ENCODE data around the gene CFAP410. TPM values are rescaled to one million over a fixed set of nuclear protein-coding genes. Genes with fewer than 3 reads are reported as not detected.

The CFAP410 gene
- total RNA-seq, 2 donors from 2014 or later, result 62.5 to 71.3 TPM

DNA sequence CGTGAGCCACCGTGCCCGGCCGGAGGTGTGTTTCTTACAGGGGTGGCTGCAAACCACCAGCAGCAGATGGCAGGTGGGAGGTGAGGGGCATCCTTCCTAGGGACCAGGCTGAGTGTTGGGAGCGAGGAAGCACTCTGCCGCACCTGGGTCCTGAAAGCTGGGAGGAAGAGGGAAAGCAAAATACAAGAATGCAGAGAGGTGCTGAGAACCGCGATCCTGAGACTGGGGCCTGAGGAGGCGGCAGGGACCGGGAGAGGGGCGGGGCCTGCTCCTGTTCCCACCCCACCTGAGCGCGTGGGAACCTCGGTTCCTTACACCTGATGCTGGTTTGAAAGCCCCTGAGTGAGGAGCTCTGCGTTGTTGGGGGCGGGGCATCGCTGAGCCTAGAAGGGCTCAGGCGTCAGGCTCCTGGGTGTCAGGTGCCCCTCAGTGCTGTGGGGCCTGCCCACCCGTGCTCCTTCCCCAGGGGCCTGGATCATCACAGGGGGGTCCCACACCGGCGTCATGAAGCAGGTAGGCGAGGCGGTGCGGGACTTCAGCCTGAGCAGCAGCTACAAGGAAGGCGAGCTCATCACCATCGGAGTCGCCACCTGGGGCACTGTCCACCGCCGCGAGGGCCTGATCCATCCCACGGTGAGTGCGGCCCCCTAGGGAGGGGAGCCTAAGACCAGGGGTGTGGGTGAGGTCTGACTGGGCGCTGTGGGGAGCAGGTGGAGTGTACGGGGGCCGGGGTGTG lies 29.7 kb upstream of the CFAP410 start:
- WGBS, result 27% methylated on average over 35 of the region's 35 CpGs
- Histone ChIP-seq H3K4me1 (replicated peaks) (no peaks in the 10 kb centered on the region), H3K36me3 (no peaks in the 10 kb centered on the region), H3K9me3 (no peaks in the 10 kb centered on the region), H3K27me3 (replicated peaks; ENCODE audit: insufficient read depth) (peaks cover 3% of the 10 kb centered on the region), H3K4me3 (no peak overlapping the region), H3K27ac (no peak overlapping the region)
- TF ChIP-seq POLR2AphosphoS5 (IDR thresholded peaks at IDR 0.05), result no peak
- intact Hi-C loops (cut with DNase I), result no loop called here
- no peak for DNase-seq (ENCODE audit: low spot score)

DNA sequence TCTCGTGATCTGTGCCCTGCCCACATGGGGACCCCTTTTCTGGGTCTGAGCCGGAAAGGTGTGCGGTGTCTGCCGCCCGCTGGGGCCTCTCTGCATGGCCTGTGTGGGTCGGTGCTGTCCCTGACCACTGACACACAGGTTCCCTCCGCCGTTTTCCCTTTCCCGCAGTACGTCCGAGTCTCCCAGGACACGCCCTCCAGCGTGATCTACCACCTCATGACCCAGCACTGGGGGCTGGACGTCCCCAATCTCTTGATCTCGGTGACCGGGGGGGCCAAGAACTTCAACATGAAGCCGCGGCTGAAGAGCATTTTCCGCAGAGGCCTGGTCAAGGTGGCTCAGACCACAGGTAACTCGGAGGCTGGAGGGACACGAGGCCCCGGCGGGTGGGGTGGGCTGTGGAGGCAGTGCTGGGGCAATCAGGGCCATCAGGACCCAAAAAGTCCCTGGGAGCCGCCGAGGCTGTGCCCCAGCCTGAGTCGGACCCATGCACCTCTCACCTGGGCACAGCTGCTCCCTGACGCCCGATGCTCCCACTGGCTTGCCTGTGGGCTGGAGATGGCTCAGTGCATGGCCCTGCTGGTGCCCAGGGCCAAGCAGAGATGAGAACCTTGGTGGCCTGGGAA lies 27.5 kb upstream of the CFAP410 start:
- intact Hi-C loops (cut with DNase I), result no loop called here
- H3K9me3 ChIP-seq, result no peaks in the 10 kb centered on the region
- no peaks in the 10 kb centered on the region for H3K4me1 ChIP-seq (replicated peaks)
- no peak overlapping the region for H3K4me3 ChIP-seq
- TF ChIP-seq, protein P1, sequence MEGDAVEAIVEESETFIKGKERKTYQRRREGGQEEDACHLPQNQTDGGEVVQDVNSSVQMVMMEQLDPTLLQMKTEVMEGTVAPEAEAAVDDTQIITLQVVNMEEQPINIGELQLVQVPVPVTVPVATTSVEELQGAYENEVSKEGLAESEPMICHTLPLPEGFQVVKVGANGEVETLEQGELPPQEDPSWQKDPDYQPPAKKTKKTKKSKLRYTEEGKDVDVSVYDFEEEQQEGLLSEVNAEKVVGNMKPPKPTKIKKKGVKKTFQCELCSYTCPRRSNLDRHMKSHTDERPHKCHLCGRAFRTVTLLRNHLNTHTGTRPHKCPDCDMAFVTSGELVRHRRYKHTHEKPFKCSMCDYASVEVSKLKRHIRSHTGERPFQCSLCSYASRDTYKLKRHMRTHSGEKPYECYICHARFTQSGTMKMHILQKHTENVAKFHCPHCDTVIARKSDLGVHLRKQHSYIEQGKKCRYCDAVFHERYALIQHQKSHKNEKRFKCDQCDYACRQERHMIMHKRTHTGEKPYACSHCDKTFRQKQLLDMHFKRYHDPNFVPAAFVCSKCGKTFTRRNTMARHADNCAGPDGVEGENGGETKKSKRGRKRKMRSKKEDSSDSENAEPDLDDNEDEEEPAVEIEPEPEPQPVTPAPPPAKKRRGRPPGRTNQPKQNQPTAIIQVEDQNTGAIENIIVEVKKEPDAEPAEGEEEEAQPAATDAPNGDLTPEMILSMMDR (IDR thresholded peaks at IDR 0.05), result no peak
- TF ChIP-seq POLR2A (IDR thresholded peaks at IDR 0.05) (no peak), POLR2AphosphoS5 (IDR thresholded peaks at IDR 0.05) (no peak)
- no peaks in the 10 kb centered on the region for H3K36me3 ChIP-seq
- H3K27me3 ChIP-seq (replicated peaks; ENCODE audit: insufficient read depth), result peaks cover 3% of the 10 kb centered on the region
- 93% methylated on average over 28 of the region's 28 CpGs for WGBS
- no peak for DNase-seq (ENCODE audit: low spot score)
- H3K27ac ChIP-seq, result no peak overlapping the region

GRCh38 chr21:44365967-44366585 lies 26.9 kb upstream of the CFAP410 start:
- TF ChIP-seq POLR2AphosphoS5 (IDR thresholded peaks at IDR 0.05) (no peak), POLR2A (IDR thresholded peaks at IDR 0.05) (no peak)
- TF ChIP-seq, protein P1 (IDR thresholded peaks at IDR 0.05), result no peak
- peaks cover 3% of the 10 kb centered on the region for H3K27me3 ChIP-seq (replicated peaks; ENCODE audit: insufficient read depth)
- H3K4me1 ChIP-seq (replicated peaks), result no peaks in the 10 kb centered on the region
- no peak overlapping the region for H3K27ac ChIP-seq
- no peak overlapping the region for H3K4me3 ChIP-seq
- H3K9me3 ChIP-seq, result no peaks in the 10 kb centered on the region
- intact Hi-C loops (cut with DNase I), result no loop called here
- no peak for DNase-seq (ENCODE audit: low spot score)
- no peaks in the 10 kb centered on the region for H3K36me3 ChIP-seq
- WGBS, result 89% methylated on average over 22 of the region's 22 CpGs

- 91% methylated on average over 18 of the region's 18 CpGs for WGBS
- intact Hi-C loops (cut with DNase I), result no loop called here
- no peak for DNase-seq (ENCODE audit: low spot score)
- Histone ChIP-seq H3K9me3 (no peaks in the 10 kb centered on the region), H3K4me3 (no peak overlapping the region), H3K27ac (no peak overlapping the region), H3K27me3 (replicated peaks; ENCODE audit: insufficient read depth) (peaks cover 3% of the 10 kb centered on the region), H3K36me3 (no peaks in the 10 kb centered on the region), H3K4me1 (replicated peaks) (no peaks in the 10 kb centered on the region)
- TF ChIP-seq POLR2AphosphoS5 (IDR thresholded peaks at IDR 0.05) (no peak), POLR2A (IDR thresholded peaks at IDR 0.05) (no peak)
- TF ChIP-seq, protein P1 (IDR thresholded peaks at IDR 0.05), result no peak
Measured at GRCh38 chr21:44365251-44365966, 26.2 kb upstream of the CFAP410 start.

All from prostate gland (tissue), 2 donors.